ENCODE measurements around the gene SPARC.

DNA sequence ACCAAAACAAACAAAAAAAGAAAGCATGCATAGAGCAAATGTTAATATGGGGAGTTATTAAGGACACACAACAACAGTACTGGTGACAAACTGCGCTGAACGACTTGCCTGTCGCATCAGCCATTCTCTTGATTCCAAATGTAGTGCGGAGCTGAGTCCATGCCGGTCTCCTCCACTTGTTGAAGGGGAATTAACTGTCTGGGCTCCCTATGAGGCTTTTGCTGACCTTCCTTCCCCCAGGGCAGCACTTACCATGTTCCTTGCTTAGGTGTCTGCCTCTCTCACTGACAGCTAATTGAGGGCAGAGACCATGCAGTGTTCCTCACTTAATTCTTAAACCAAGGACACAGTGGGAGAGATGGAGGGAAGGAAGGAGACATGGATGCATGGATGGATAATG lies 54.8 kb downstream of the SPARC start:
- TF ChIP-seq POLR2A (IDR thresholded peaks at IDR 0.05) (no peak), EP300 (IDR thresholded peaks at IDR 0.05) (no peak)
- TF ChIP-seq, protein P1, sequence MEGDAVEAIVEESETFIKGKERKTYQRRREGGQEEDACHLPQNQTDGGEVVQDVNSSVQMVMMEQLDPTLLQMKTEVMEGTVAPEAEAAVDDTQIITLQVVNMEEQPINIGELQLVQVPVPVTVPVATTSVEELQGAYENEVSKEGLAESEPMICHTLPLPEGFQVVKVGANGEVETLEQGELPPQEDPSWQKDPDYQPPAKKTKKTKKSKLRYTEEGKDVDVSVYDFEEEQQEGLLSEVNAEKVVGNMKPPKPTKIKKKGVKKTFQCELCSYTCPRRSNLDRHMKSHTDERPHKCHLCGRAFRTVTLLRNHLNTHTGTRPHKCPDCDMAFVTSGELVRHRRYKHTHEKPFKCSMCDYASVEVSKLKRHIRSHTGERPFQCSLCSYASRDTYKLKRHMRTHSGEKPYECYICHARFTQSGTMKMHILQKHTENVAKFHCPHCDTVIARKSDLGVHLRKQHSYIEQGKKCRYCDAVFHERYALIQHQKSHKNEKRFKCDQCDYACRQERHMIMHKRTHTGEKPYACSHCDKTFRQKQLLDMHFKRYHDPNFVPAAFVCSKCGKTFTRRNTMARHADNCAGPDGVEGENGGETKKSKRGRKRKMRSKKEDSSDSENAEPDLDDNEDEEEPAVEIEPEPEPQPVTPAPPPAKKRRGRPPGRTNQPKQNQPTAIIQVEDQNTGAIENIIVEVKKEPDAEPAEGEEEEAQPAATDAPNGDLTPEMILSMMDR (IDR thresholded peaks at IDR 0.05): no peak
